Nephron (organoid): Measurements from ENCODE around the gene ABHD16A.

Experiments used
- H3K27ac Mint-ChIP-seq, 3 experiments: 2 replicates each; pipeline ENCODE4 v1.8.0; 2020; ENCODE audit warnings: mixed read lengths in 3 of 3, mild to moderate bottlenecking in 2 of 3, moderate library complexity in 1 of 3
- H3K27me3 Mint-ChIP-seq: 2 replicates; pipeline ENCODE4 v1.8.0; 2021; ENCODE audit warnings: low read depth, mild to moderate bottlenecking, moderate library complexity, mixed read lengths
- H3K36me3 Mint-ChIP-seq: 2 replicates; pipeline ENCODE4 v1.8.0; 2020; ENCODE audit warnings: low read depth, mixed read lengths
- H3K4me1 Mint-ChIP-seq: 2 replicates; pipeline ENCODE4 v1.8.0; 2020; ENCODE audit warnings: mixed read lengths
- H3K4me3 Mint-ChIP-seq, 3 experiments: 2 replicates each; pipeline ENCODE4 v1.8.0; 2020; ENCODE audit warnings: mild to moderate bottlenecking in 3 of 3, mixed read lengths in 3 of 3, moderate library complexity in 2 of 3
- H3K9me3 Mint-ChIP-seq: 2 replicates; pipeline ENCODE4 v1.8.0; 2020; ENCODE audit warnings: mixed read lengths
- TF ChIP-seq, protein P1 (sequence below), 3 experiments: fragments of 200-600 bp; sonication (generic); IDR thresholded peaks; one replicate each; pipeline ENCODE4 v1.5.0; 2021; ENCODE audit warnings: antibody characterized with exemption in 3 of 3; ENCODE audit not compliant: unreplicated experiment in 3 of 3

Gene ABHD16A

DNA sequence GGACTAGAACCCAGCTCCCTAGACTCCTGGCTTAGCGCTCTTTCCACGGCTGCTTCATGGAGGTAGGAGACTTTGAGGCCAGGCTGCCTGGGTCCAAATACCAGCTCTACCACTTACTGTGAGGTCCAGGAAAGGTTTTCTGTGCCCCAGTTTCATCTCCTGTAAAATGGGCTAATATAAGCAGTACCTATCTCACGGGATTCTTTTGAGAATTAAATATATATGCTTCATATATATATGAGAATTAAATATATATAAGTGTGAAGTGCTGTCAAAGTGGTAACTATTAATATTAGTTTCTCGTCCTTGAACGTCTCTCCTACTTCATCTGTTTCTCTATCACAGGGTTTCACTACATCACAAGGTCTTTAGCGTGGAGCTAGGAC, 12.1 kb downstream of the ABHD16A start:
- TF ChIP-seq, protein P1, sequence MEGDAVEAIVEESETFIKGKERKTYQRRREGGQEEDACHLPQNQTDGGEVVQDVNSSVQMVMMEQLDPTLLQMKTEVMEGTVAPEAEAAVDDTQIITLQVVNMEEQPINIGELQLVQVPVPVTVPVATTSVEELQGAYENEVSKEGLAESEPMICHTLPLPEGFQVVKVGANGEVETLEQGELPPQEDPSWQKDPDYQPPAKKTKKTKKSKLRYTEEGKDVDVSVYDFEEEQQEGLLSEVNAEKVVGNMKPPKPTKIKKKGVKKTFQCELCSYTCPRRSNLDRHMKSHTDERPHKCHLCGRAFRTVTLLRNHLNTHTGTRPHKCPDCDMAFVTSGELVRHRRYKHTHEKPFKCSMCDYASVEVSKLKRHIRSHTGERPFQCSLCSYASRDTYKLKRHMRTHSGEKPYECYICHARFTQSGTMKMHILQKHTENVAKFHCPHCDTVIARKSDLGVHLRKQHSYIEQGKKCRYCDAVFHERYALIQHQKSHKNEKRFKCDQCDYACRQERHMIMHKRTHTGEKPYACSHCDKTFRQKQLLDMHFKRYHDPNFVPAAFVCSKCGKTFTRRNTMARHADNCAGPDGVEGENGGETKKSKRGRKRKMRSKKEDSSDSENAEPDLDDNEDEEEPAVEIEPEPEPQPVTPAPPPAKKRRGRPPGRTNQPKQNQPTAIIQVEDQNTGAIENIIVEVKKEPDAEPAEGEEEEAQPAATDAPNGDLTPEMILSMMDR (IDR thresholded peaks at IDR 0.05; ENCODE audit: unreplicated experiment in 3 of 3) = no peak
- Mint-ChIP-seq H3K27me3 (no peaks in the 10 kb centered on the region), H3K9me3 (no peaks in the 10 kb centered on the region), H3K4me1 (peaks cover 8% of the 10 kb centered on the region), H3K4me3 (no peak overlapping the region), H3K27ac (no peak overlapping the region), H3K36me3 (peaks cover 63% of the 10 kb centered on the region)

DNA sequence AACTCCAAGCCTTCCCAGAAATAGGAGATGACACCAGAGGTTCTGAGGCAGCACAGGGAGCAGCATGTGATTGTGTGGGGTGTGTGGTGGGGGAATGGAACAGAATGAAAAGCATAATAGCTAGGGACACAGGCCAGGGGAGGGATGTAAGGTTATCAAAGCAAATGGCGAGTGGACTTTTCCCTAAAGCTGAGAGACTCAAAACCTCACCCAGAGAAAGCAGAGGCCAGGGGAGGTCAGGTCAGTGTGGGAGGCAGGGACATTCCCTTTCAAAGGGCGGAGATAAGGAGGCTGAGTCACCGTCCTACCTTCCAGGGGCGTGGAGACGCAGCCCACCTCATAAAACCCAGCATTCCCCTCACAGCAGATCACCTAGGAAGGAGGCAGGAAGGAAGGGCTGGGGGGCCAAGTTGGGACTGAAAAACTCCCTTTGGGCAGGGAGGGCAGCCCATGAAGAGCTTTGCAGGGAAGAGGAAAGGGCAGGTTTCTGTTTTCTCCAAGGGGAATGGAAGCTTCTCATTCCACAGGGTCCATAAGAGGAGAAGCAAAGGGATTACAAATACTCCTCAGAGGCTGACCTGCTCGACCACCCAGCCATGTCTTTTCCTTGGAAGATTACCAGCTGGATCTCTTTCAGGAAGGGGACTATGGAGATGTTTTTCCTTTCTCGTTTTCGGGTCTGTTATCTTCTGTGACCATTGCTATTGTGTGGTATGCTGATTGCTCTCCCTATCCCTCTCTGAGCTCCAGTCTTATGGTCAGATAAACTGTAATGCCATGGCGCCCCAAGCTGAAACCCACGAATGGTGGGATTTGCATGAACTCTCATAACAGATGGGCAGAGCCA, 12.7 kb downstream of the ABHD16A start:
- Mint-ChIP-seq H3K9me3 (no peaks in the 10 kb centered on the region), H3K27me3 (no peaks in the 10 kb centered on the region), H3K36me3 (peaks cover 69% of the 10 kb centered on the region), H3K27ac (peak overlapping the region in 1 of 3 experiments; percentile 62), H3K4me3 (no peak overlapping the region), H3K4me1 (peaks cover 8% of the 10 kb centered on the region)
- TF ChIP-seq, protein P1 (IDR thresholded peaks at IDR 0.05; ENCODE audit: unreplicated experiment in 3 of 3) = no peak

DNA sequence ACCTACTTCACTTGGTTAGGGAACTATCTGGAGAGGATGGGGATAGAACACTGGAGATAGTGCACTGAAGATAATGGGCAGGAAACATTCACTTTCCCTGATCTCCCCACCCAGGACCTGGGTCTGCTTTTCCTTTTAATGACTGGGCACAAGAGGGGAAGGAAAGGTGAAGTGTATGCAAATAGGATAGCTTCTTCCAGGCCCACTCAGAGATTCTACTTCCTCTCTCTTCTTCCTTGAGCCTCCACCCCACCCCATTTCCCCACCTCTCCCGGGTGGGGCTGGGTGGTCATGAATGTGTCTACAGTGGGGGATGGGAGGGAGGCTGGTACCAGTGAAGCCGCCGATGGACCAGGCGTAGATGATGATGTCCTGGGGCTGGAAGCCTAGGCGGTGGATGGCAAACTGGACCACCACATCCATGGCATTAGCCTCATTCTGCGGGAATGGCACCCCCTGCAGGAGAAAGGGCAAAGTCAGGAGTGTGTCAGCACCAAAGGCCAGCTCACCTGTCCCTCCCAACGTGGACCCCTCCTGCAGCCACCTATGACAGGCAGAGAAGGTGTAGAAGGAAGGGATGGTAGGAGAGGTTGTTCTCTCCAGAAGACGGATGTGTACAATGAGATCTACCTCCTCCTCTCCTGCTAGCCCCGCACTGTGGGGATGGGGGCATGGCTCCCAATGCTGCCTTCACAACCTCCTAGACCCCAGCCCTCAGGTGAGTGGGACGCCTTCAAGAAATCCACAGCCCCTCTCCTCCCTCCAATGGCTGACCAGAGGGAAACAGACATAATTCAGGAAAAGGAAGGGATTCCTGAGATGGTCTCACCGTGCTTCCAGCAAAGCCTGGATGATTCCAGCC, 13.6 kb downstream of the ABHD16A start:
- Mint-ChIP-seq H3K27ac (no peak overlapping the region), H3K27me3 (no peaks in the 10 kb centered on the region), H3K9me3 (no peaks in the 10 kb centered on the region), H3K36me3 (peaks cover 66% of the 10 kb centered on the region), H3K4me3 (no peak overlapping the region), H3K4me1 (peaks cover 8% of the 10 kb centered on the region)
- TF ChIP-seq, protein P1 (IDR thresholded peaks at IDR 0.05; ENCODE audit: unreplicated experiment in 3 of 3) = peak in 2 of 3 experiments; percentile 13 to 30

DNA sequence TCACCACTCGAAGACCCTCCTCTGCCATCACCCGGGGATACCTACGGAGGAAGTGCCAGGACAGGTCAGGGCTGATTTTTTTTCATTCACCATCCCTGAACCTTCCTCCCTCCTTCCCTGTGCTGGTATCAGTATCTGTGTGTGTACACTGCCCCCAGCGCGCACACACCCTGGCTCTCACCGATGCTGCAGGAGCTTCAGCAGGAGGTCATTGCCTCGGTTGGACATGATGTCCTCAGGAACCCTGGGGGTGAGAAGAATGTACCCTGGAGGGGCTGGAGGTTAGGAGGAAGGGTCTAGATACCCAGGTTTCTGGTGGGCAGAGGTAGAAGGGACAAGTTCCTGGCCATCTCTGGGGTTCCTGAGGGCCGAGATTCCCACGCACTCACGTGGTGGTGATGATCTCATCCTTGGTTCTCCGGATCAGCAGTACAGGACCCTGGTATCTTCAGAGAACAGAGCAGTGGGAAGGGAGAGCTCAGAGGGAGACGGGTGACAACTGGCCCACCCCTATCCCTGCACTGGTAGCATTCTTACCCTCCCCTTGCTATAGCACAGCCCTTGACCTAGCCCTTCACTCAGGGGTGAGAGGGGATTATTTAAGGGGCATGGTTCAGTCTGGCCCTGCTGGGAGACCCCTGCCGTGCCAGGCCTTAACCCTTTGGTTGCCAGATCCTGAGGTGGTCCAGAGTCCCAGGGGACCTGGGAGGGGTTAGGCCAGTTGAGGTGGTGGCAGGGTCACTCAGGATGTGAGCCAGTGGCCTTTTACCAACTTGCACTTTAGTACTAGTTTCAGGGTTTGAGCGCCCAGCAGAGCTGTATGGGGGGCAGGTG, 15.0 kb downstream of the ABHD16A start:
- H3K9me3 Mint-ChIP-seq = no peaks in the 10 kb centered on the region
- TF ChIP-seq, protein P1 (IDR thresholded peaks at IDR 0.05; ENCODE audit: unreplicated experiment in 3 of 3) = no peak
- peaks cover 59% of the 10 kb centered on the region for H3K36me3 Mint-ChIP-seq
- peaks cover 17% of the 10 kb centered on the region for H3K4me1 Mint-ChIP-seq
- no peaks in the 10 kb centered on the region for H3K27me3 Mint-ChIP-seq
- H3K4me3 Mint-ChIP-seq = no peak overlapping the region
- H3K27ac Mint-ChIP-seq = no peak overlapping the region

DNA sequence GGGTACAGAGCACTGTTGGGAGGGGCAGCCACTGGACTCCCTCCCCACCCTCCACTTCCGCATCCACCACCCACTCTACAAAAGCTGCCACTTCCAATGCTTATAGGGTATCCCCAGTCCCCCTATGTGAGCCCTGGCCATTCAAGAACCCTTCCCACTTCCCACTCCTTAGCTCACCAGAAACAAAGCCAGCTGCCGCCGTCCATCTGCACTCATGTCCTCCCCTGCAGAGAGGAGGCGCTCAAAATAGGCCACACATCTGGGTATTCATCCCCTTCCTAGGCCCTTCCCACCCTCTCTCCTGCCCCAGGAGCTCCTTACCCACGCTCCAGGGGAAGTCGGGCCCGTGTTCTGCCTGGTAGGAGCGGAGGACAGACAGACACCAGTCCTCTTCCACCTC, 15.8 kb downstream of the ABHD16A start:
- Mint-ChIP-seq H3K9me3 (no peaks in the 10 kb centered on the region), H3K27ac (peak overlapping the region in 1 of 3 experiments; percentile 37)

More for the DNA sequence above, 15.8 kb downstream of the ABHD16A start:
- H3K27me3 Mint-ChIP-seq = no peaks in the 10 kb centered on the region
- peaks cover 52% of the 10 kb centered on the region for H3K36me3 Mint-ChIP-seq
- peaks cover 18% of the 10 kb centered on the region for H3K4me1 Mint-ChIP-seq
- TF ChIP-seq, protein P1 (IDR thresholded peaks at IDR 0.05; ENCODE audit: unreplicated experiment in 3 of 3) = no peak
- H3K4me3 Mint-ChIP-seq = no peak overlapping the region
